CD4-positive, alpha-beta T cell (primary cell): ENCODE data around the gene SPOCK1. TPM values are rescaled to one million over a fixed set of nuclear protein-coding genes. Genes with fewer than 3 reads are reported as not detected.

Experiments used
- ATAC-seq: fragments of 200-7000 bp; cut with Tn5 transposase; one replicate; pipeline ENCODE4 v1.10.0; 2022; ENCODE audit warnings: mild to moderate bottlenecking; ENCODE audit not compliant: poor library complexity
- CTCF ChIA-PET: fragments of 350-600 bp; sonication (Branson Sonifier 250); formaldehyde crosslinking; loops from one replicate; lab custom pipeline; 2021; ENCODE audit warnings: antibody characterized with exemption, inconsistent platforms; lab: Charles Lee
- POLR2A ChIA-PET: fragments of 350-600 bp; sonication (Branson Sonifier 250); formaldehyde crosslinking; loops from one replicate; lab custom pipeline; 2021; ENCODE audit warnings: antibody characterized with exemption, inconsistent platforms; lab: Charles Lee
- DNase-seq, 14 experiments: peaks; one replicate each; pipeline ENCODE4 v3.0.0-alpha.2; 2013 to 2020; ENCODE audit warnings: mixed read lengths in 2 of 14
- H3K27ac ChIP-seq, 2 donors: one replicate each; pipeline versions ENCODE4 v1.5.1 to v1.7.0; 2013; ENCODE audit warnings: low read length in 2 of 2, low read depth in 1 of 2, mild to moderate bottlenecking in 1 of 2
- H3K27me3 ChIP-seq, 2 experiments: 1 replicate in 1 of 2; 2 replicates in 1 of 2; pipeline versions ENCODE4 v1.6.1 to v1.7.0; 2013; ENCODE audit warnings: low read length in 2 of 2, control low read depth in 1 of 2, mild to moderate bottlenecking in 1 of 2, moderate library complexity in 1 of 2; ENCODE audit not compliant: insufficient read depth in 2 of 2, control insufficient read depth in 1 of 2
- H3K36me3 ChIP-seq: one replicate; pipeline ENCODE4 v1.6.1; 2013; ENCODE audit warnings: low read length, control low read depth; ENCODE audit not compliant: insufficient read depth
- H3K4me1 ChIP-seq: one replicate; pipeline ENCODE4 v1.6.1; 2013; ENCODE audit warnings: low read length, control low read depth; ENCODE audit not compliant: insufficient read depth
- H3K4me3 ChIP-seq: one replicate; pipeline ENCODE4 v1.5.1; 2013; ENCODE audit warnings: mild to moderate bottlenecking, low read length, moderate library complexity
- H3K9me3 ChIP-seq, 2 experiments: 1 replicate in 1 of 2; 2 replicates in 1 of 2; pipeline versions ENCODE4 v1.6.1 to v1.7.0; 2013; ENCODE audit warnings: low read length in 2 of 2, mild to moderate bottlenecking in 2 of 2, control low read depth in 1 of 2, moderate library complexity in 1 of 2; ENCODE audit not compliant: control insufficient read depth in 1 of 2, insufficient read depth in 1 of 2
- H3K27ac Mint-ChIP-seq: one replicate; pipeline ENCODE4 v1.8.0; 2020; ENCODE audit warnings: mixed read lengths
- H3K27me3 Mint-ChIP-seq: one replicate; pipeline ENCODE4 v1.8.0; 2021; ENCODE audit warnings: mixed read lengths
- H3K36me3 Mint-ChIP-seq: one replicate; pipeline ENCODE4 v1.8.0; 2021; ENCODE audit warnings: low read depth, mixed read lengths
- H3K4me1 Mint-ChIP-seq: one replicate; pipeline ENCODE4 v1.8.0; 2021; ENCODE audit warnings: low read depth, mixed read lengths
- H3K4me3 Mint-ChIP-seq: one replicate; pipeline ENCODE4 v1.8.0; 2020; ENCODE audit warnings: mild to moderate bottlenecking, mixed read lengths
- H3K9me3 Mint-ChIP-seq: one replicate; pipeline ENCODE4 v1.8.0; 2020; ENCODE audit warnings: mixed read lengths
- CTCF ChIP-seq: fragments of 200-600 bp; IDR thresholded peaks from one replicate; pipeline ENCODE4 v1.8.0; 2022; ENCODE audit warnings: antibody characterized with exemption, mild to moderate bottlenecking
- intact Hi-C, 2 experiments: fragments of 100-400 bp; cut with DNase I in 1 of 2; cut with micrococcal nuclease in 1 of 2; formaldehyde crosslinking; loops; one replicate each; pipeline versions ENCODE4 v1.15.1 to v1.9.0; 2023 to 2025; cut with DNase I, micrococcal nuclease
- total RNA-seq, 174 experiments: library from RNA in 2 of 174; stranded (reverse) in 2 of 174; gene quantifications; one replicate each; pipeline ENCODE4 v1.2.3 and lab custom pipeline; 2021 to 2026

Gene SPOCK1
- total RNA-seq, 2 experiments from 2014 or later = not detected

- POLR2A ChIA-PET = no interaction called here
- H3K4me3 ChIP-seq = no peak overlapping the region
- H3K27me3 ChIP-seq = no peaks in the 10 kb centered on the region
- TF ChIP-seq CTCF = no peak
- ATAC-seq (no peak), DNase-seq (no peak)
- no peak overlapping the region for H3K4me3 Mint-ChIP-seq
- peaks cover 11% of the 10 kb centered on the region for H3K27me3 Mint-ChIP-seq
- H3K27ac Mint-ChIP-seq = no peak overlapping the region
- no peaks in the 10 kb centered on the region for H3K36me3 Mint-ChIP-seq
- H3K36me3 ChIP-seq = no peaks in the 10 kb centered on the region
- CTCF ChIA-PET = no interaction called here
- H3K4me1 ChIP-seq = no peaks in the 10 kb centered on the region
- no peaks in the 10 kb centered on the region for H3K4me1 Mint-ChIP-seq
- H3K9me3 ChIP-seq = peaks cover 4 to 6% of the 10 kb centered on the region in 2 experiments
- intact Hi-C loops = no loop called here
- peaks cover 6% of the 10 kb centered on the region for H3K9me3 Mint-ChIP-seq
- no peak overlapping the region for H3K27ac ChIP-seq
Measured at GRCh38 chr5:137040024-137040423, 459.1 kb downstream of the SPOCK1 start.

DNA sequence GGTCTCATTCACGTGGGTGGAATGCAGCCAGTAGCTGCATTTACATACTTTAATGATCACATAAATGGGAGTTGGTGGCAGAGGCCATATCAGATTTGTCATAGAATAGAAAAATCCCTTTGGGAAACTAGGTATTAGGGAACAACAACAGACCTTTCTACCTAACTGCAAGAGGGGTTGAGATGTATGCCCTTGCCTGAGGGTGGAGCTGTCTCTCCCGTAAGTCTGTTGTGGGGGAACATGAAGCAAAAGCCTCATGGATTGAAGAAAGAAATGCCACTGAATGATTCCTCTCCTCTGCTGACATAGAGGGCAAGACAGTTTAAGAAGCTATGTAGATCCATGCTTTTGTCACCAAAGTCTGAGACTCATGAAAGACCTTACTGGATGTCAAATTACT lies 461.3 kb downstream of the SPOCK1 start:
- H3K36me3 Mint-ChIP-seq = no peaks in the 10 kb centered on the region
- no peaks in the 10 kb centered on the region for H3K27me3 ChIP-seq
- ChIA-PET POLR2A (no interaction called here), CTCF (no interaction called here)
- peaks cover 6% of the 10 kb centered on the region for H3K9me3 Mint-ChIP-seq
- ATAC-seq (no peak), DNase-seq (no peak)
- no peak overlapping the region for H3K27ac ChIP-seq
- no peak for TF ChIP-seq CTCF
- no peaks in the 10 kb centered on the region for H3K4me1 ChIP-seq
- no peaks in the 10 kb centered on the region for H3K36me3 ChIP-seq
- no peak overlapping the region for H3K4me3 Mint-ChIP-seq
- H3K27ac Mint-ChIP-seq = no peak overlapping the region
- intact Hi-C loops = no loop called here
- H3K4me3 ChIP-seq = no peak overlapping the region
- peaks cover 11% of the 10 kb centered on the region for H3K27me3 Mint-ChIP-seq
- H3K4me1 Mint-ChIP-seq = no peaks in the 10 kb centered on the region
- peaks cover 4 to 16% of the 10 kb centered on the region in 2 experiments for H3K9me3 ChIP-seq

- no peak for TF ChIP-seq CTCF
- Histone ChIP-seq H3K4me3 (no peak overlapping the region), H3K36me3 (no peaks in the 10 kb centered on the region), H3K27ac (no peak overlapping the region), H3K9me3 (peaks cover 0 to 18% of the 10 kb centered on the region in 2 experiments), H3K27me3 (no peaks in the 10 kb centered on the region), H3K4me1 (no peaks in the 10 kb centered on the region)
- ATAC-seq = no peak
- Mint-ChIP-seq H3K36me3 (no peaks in the 10 kb centered on the region), H3K27me3 (peaks cover 11% of the 10 kb centered on the region), H3K4me1 (no peaks in the 10 kb centered on the region), H3K9me3 (no peaks in the 10 kb centered on the region), H3K4me3 (no peak overlapping the region), H3K27ac (no peak overlapping the region)
- intact Hi-C loops = no loop called here
- POLR2A ChIA-PET = no interaction called here
- no peak for DNase-seq
- CTCF ChIA-PET = no interaction called here
Measured at GRCh38 chr5:137036640-137037039, 462.5 kb downstream of the SPOCK1 start.
